Measurements from ENCODE around the gene ORAI3. TPM values are rescaled to one million over a fixed set of nuclear protein-coding genes. Genes with fewer than 3 reads are reported as not detected.
A peak's percentile ranks its signal among the peaks of the same experiment; 100 is the strongest.

The ORAI3 gene
- total and polyA plus RNA-seq, 2 of the 13 experiments (the other 11 are each of a cell fraction or from before 2014, with no cell fraction given): 11.4 to 32.0 TPM

DNA sequence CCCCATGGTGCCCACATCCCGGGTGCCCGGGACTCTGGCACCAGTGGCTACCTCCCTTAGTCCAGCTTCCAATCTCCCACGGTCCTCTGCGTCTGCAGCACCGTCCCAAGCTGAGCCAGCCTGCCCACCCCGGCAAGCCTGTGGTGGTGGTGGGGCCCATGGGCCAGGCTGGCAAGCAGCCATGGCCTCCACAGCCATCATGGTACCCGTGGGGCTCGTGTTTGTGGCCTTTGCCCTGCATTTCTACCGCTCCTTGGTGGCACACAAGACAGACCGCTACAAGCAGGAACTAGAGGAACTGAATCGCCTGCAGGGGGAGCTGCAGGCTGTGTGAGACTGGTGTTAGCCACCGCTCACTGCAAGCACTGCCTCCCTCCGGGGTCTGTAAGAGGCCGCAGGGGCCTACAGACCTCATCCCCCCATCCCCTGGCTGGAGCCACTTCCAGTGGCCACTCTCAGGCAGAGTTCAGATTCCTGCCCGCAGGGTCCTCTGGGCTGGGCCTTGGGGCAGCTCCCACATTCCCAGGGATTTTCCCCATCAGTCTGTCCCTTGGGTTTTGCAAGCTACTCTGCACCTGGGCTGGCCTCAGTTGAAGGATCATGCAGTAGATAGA, 4.8 kb downstream of the ORAI3 start (continued):
- TF ChIP-seq, protein P1, sequence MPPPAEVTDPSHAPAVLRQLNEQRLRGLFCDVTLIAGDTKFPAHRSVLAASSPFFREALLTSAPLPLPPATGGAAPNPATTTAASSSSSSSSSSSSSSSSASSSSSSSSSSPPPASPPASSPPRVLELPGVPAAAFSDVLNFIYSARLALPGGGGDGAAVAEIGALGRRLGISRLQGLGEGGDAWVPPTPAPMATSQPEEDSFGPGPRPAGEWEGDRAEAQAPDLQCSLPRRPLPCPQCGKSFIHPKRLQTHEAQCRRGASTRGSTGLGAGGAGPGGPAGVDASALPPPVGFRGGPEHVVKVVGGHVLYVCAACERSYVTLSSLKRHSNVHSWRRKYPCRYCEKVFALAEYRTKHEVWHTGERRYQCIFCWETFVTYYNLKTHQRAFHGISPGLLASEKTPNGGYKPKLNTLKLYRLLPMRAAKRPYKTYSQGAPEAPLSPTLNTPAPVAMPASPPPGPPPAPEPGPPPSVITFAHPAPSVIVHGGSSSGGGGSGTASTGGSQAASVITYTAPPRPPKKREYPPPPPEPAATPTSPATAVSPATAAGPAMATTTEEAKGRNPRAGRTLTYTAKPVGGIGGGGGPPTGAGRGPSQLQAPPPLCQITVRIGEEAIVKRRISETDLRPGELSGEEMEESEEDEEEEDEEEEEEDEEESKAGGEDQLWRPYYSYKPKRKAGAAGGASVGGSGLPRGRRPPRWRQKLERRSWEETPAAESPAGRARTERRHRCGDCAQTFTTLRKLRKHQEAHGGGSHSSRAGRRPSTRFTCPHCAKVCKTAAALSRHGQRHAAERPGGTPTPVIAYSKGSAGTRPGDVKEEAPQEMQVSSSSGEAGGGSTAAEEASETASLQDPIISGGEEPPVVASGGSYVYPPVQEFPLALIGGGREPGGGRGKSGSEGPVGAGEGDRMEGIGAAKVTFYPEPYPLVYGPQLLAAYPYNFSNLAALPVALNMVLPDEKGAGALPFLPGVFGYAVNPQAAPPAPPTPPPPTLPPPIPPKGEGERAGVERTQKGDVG (CRISPR knock-in tag; IDR thresholded peaks at IDR 0.05; ENCODE audit: borderline replicate concordance): peak; percentile 76; the same call in 1 of the 2 replicates
- TF ChIP-seq KLF16 (CRISPR knock-in tag; IDR thresholded peaks at IDR 0.05): 0 out of 4 replicates have a peak, but pooled peaks of 1 of the 2 experiments have one; percentile 58
- peak; percentile 79 for TF ChIP-seq ELF1 (CRISPR knock-in tag; IDR thresholded peaks at IDR 0.05)
- TF ChIP-seq AGO1 (IDR thresholded peaks at IDR 0.05; ENCODE audit: low read depth, low read length, poor library complexity, severe bottlenecking): peak; percentile 81
- TF ChIP-seq ZNF124 (CRISPR knock-in tag; IDR thresholded peaks at IDR 0.05): peak; percentile 50; the same call in 1 of the 2 replicates
- peak; percentile 4; the same call in 1 of the 2 replicates for TF ChIP-seq ZBTB38 (CRISPR knock-in tag; IDR thresholded peaks at IDR 0.05)
- TF ChIP-seq, protein P2, sequence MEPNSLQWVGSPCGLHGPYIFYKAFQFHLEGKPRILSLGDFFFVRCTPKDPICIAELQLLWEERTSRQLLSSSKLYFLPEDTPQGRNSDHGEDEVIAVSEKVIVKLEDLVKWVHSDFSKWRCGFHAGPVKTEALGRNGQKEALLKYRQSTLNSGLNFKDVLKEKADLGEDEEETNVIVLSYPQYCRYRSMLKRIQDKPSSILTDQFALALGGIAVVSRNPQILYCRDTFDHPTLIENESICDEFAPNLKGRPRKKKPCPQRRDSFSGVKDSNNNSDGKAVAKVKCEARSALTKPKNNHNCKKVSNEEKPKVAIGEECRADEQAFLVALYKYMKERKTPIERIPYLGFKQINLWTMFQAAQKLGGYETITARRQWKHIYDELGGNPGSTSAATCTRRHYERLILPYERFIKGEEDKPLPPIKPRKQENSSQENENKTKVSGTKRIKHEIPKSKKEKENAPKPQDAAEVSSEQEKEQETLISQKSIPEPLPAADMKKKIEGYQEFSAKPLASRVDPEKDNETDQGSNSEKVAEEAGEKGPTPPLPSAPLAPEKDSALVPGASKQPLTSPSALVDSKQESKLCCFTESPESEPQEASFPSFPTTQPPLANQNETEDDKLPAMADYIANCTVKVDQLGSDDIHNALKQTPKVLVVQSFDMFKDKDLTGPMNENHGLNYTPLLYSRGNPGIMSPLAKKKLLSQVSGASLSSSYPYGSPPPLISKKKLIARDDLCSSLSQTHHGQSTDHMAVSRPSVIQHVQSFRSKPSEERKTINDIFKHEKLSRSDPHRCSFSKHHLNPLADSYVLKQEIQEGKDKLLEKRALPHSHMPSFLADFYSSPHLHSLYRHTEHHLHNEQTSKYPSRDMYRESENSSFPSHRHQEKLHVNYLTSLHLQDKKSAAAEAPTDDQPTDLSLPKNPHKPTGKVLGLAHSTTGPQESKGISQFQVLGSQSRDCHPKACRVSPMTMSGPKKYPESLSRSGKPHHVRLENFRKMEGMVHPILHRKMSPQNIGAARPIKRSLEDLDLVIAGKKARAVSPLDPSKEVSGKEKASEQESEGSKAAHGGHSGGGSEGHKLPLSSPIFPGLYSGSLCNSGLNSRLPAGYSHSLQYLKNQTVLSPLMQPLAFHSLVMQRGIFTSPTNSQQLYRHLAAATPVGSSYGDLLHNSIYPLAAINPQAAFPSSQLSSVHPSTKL (CRISPR knock-in tag; IDR thresholded peaks at IDR 0.05): peak; percentile 38; the same call in 1 of the 2 replicates
- TF ChIP-seq ZNF484 (CRISPR knock-in tag; IDR thresholded peaks at IDR 0.05; ENCODE audit: borderline replicate concordance, low read depth): no peak
- peak; percentile 23; the same call in 1 of the 2 replicates for TF ChIP-seq HNF4A (CRISPR knock-in tag; IDR thresholded peaks at IDR 0.05)
- peak; percentile 77 for TF ChIP-seq ZNF407 (CRISPR knock-in tag; IDR thresholded peaks at IDR 0.05; ENCODE audit: not compliant biosample characterization)
- no peak for TF ChIP-seq ZNF672 (CRISPR knock-in tag; IDR thresholded peaks at IDR 0.05)
- 0 out of 2 replicates have a peak, but pooled peaks have one; percentile 21 for TF ChIP-seq NFYB (CRISPR knock-in tag; IDR thresholded peaks at IDR 0.05)
